ENCODE results near the gene KSR2. TPM values are rescaled to one million over a fixed set of nuclear protein-coding genes. Genes with fewer than 3 reads are reported as not detected.

The KSR2 gene
- total RNA-seq, 1 experiment from 2014 or later: 1.3 TPM

GRCh38 chr12:117404940-117405339, 563.9 kb downstream of the KSR2 start:
- Histone ChIP-seq H3T11ph (ENCODE audit: low read length) (no peak overlapping the region), H4K5ac (ENCODE audit: insufficient read length, low read depth, low read length) (no peak overlapping the region), H2BK12ac (ENCODE audit: insufficient read length, low read depth, low read length) (no peak overlapping the region), H3K56ac (ENCODE audit: insufficient read length, low read depth, low read length) (no peak overlapping the region), H3K18ac (ENCODE audit: insufficient read length, low read depth, low read length) (no peak overlapping the region), H4K20me1 (ENCODE audit: control insufficient read depth, insufficient read depth, insufficient read length) (no peaks in the 10 kb centered on the region), H4K91ac (ENCODE audit: insufficient read length, low read depth, low read length) (no peak overlapping the region), H3K4ac (ENCODE audit: low read depth, low read length) (no peak overlapping the region), H2AFZ (ENCODE audit: low read length) (no peak overlapping the region), H3K79me1 (ENCODE audit: insufficient read depth, low read depth, low read length, poor library complexity, severe bottlenecking) (no peaks in the 10 kb centered on the region), H3K9ac (ENCODE audit: extremely low read depth, insufficient read length, low read length) (no peak overlapping the region), H2BK20ac (ENCODE audit: low read depth, low read length, poor library complexity, severe bottlenecking) (no peak overlapping the region), H3K23ac (ENCODE audit: insufficient read length, low read depth, low read length) (no peak overlapping the region), H3K14ac (ENCODE audit: insufficient read depth, low read length) (no peak overlapping the region), H2BK120ac (ENCODE audit: low read depth, low read length, poor library complexity, severe bottlenecking) (no peak overlapping the region), H3K4me2 (ENCODE audit: insufficient read depth, insufficient read length, low read length) (no peak overlapping the region), H2BK5ac (ENCODE audit: insufficient read length, low read length) (no peak overlapping the region), H3K27ac (ENCODE audit: insufficient read length, low read depth, low read length) (no peak overlapping the region), H2BK15ac (ENCODE audit: low read depth, low read length) (no peak overlapping the region), H4K8ac (replicated peaks; ENCODE audit: insufficient read length, low read depth, low read length) (no peak overlapping the region), H3K9me3 (ENCODE audit: control insufficient read depth, low read depth, low read length) (no peaks in the 10 kb centered on the region), H3K4me1 (ENCODE audit: insufficient read depth, low read length) (peaks cover 8% of the 10 kb centered on the region; the same call in 1 of the 2 replicates), H2AK5ac (ENCODE audit: insufficient read length, low read length) (no peak overlapping the region), H3K27me3 (ENCODE audit: insufficient read depth, low read length) (no peaks in the 10 kb centered on the region), H3K23me2 (ENCODE audit: insufficient read length, low read depth, low read length, poor library complexity, severe bottlenecking) (peaks cover 2% of the 10 kb centered on the region), H3K79me2 (ENCODE audit: insufficient read depth, low read length) (no peaks in the 10 kb centered on the region)
- TF ChIP-seq CTCF (conservative IDR thresholded peaks at IDR 0.05): no peak
- Mint-ChIP-seq H3K27me3 (ENCODE audit: low read depth) (peaks cover 22% of the 10 kb centered on the region), H3K27ac (no peak overlapping the region), H3K4me1 (peaks cover 11 to 15% of the 10 kb centered on the region in 2 experiments), H3K36me3 (ENCODE audit: insufficient read depth in 1 of 3, low read depth in 3 of 3) (no peaks in the 10 kb centered on the region), H3K9me3 (no peaks in the 10 kb centered on the region; a peak in 1 of 5 replicates), H3K4me3 (no peak overlapping the region)
- DNase-seq: no peak
- WGBS (ENCODE audit: extremely low coverage, insufficient read length, low lambda C conversion rate): no CpG with 5 or more reads among the region's 7 CpGs

Data from H9 (cell line).